Activated T-helper 1 cell treated with anti-CD3 and anti-CD28 coated beads, Interleukin-12 subunit alpha, Interleukin-12 subunit beta, Interleukin-2, Interleukin-4 antibody, amounts not matched to agents 30 ng/mL and 10 ng/mL and 1 ng/mL, durations not matched to agents 14 hours and 24 hours and 36 hours (primary cell): ENCODE measurements around the gene CNKSR2. TPM values are rescaled to one million over a fixed set of nuclear protein-coding genes. Genes with fewer than 3 reads are reported as not detected.

Experiments
- DNase-seq: peaks from one replicate; pipeline ENCODE4 v3.0.0; 2021; ENCODE audit warnings: low spot score
- H3K27ac Mint-ChIP-seq: one replicate; pipeline ENCODE4 v1.8.0; 2021; ENCODE audit warnings: mild to moderate bottlenecking, mixed read lengths
- H3K27me3 Mint-ChIP-seq: one replicate; pipeline ENCODE4 v1.8.0; 2022; ENCODE audit warnings: mild to moderate bottlenecking, moderate library complexity, mixed read lengths; ENCODE audit not compliant: insufficient read depth
- H3K36me3 Mint-ChIP-seq: one replicate; pipeline ENCODE4 v1.8.0; 2021; ENCODE audit warnings: low read depth, mixed read lengths
- H3K4me1 Mint-ChIP-seq: one replicate; pipeline ENCODE4 v1.8.0; 2021; ENCODE audit warnings: low read depth, mixed read lengths
- H3K4me3 Mint-ChIP-seq: one replicate; pipeline ENCODE4 v1.8.0; 2021; ENCODE audit warnings: mild to moderate bottlenecking, moderate library complexity, mixed read lengths
- H3K9me3 Mint-ChIP-seq: one replicate; pipeline ENCODE4 v1.8.0; 2021; ENCODE audit warnings: mixed read lengths
- intact Hi-C: fragments of 100-400 bp; cut with micrococcal nuclease; formaldehyde crosslinking; loops from one replicate; pipeline ENCODE4 v1.15.1; 2024
- total RNA-seq: library from RNA; stranded (reverse); gene quantifications from 2 replicates; pipeline ENCODE4 v1.2.3, GENCODE V29; 2022

CNKSR2 gene
- total RNA-seq, 1 donor from 2014 or later, result 7.4 TPM

DNA sequence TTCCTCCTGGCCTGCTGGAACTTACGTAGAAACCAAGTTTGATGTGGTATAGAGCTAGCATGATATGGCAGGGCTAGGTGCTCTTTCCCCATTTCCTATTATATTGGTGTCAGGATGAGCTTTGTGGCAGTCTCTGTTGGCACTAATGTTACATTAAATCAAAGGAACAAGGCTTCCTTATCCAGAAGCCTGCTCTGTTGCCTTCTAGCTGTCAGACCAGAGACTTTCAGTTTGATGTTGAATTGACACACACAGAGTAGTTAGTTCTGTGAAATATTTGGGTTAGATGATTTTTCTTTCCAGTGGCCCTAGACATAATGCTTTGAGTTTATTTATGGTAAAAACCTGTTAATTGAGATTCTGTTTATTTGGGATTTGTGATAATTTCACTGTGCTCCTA lies 10.0 kb downstream of the CNKSR2 start:
- Mint-ChIP-seq H3K27me3 (no peaks in the 10 kb centered on the region), H3K9me3 (no peaks in the 10 kb centered on the region), H3K27ac (no peak overlapping the region), H3K4me3 (no peak overlapping the region), H3K4me1 (no peaks in the 10 kb centered on the region), H3K36me3 (no peaks in the 10 kb centered on the region)
- DNase-seq, result no peak
- intact Hi-C loops, result no loop called here

DNA sequence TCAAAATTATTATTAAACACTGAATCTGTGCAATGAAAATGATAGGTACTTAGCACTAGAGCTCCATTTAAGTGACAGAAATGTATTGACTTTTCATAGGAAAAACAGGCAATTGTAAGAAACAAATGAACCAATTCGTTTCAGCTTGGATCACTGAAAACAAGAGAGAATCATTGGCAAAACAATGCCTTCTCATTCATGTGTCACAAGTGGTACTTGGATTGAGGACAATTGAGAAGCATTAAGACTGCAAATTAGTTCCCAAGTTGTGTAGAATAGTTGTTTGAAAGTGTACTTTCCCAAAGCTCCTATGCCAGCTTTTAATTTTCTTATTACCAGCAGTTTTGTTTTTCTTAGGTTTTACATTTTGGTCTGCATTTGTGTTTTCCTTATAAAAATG lies 20.6 kb downstream of the CNKSR2 start:
- Mint-ChIP-seq H3K4me1 (no peaks in the 10 kb centered on the region), H3K9me3 (peaks cover 6% of the 10 kb centered on the region), H3K27ac (no peak overlapping the region), H3K27me3 (no peaks in the 10 kb centered on the region), H3K4me3 (no peak overlapping the region), H3K36me3 (peaks cover 4% of the 10 kb centered on the region)
- intact Hi-C loops, result no loop called here
- no peak for DNase-seq

DNA sequence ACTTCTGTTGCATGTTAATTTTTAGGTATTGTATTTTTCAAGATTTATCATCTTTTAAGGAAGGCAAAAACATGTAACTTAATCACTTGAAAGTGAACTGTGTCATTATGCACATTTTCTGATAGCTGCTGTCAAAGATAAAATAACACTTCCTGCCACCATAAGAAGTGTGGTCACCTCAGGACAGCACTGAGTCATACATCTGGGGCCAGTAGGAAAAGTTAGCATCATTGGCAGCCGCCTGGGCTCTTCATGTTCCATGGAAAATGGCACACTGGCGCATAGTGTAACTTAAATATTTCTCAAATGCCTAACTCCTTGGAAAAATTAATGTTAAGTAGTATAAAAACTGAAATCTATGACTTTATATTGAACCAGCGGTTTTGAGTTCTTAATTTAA lies 24.2 kb downstream of the CNKSR2 start:
- H3K4me3 Mint-ChIP-seq, result no peak overlapping the region
- intact Hi-C loops, result no loop called here
- H3K4me1 Mint-ChIP-seq, result no peaks in the 10 kb centered on the region
- no peaks in the 10 kb centered on the region for H3K27me3 Mint-ChIP-seq
- no peaks in the 10 kb centered on the region for H3K36me3 Mint-ChIP-seq
- H3K27ac Mint-ChIP-seq, result no peak overlapping the region
- no peak for DNase-seq
- no peaks in the 10 kb centered on the region for H3K9me3 Mint-ChIP-seq

DNA sequence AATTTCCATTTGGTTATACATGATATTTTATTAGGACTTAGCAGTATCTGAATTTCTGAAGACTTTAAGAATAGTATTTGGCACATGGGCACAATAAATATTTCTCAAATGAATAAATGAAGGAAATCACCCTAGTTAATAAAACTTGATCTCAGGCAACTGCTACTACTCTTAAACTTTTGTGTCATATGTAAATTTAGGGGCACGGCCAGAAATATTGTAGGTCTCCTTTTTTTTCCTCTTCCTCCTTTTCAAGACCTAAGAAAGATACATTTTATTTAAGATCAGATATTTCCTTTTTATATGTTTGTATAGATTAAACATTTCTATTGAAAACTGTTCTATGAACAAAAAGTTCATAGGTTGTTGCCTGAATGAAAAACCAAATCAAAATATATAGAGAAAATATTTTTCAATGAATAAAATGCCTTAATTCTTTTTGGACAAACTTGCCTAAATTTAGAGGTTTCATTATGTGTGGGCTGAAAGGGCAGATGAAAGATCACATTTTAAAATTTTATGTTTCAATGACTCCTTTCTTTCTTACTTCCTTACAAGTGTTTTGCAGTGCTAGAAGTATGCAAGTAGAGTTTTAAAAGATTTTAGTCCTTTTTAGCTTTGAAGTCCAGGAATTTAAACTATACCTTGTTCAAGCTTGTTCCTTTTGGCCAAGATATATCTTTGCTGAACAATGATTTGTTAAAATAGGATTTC lies 26.3 kb downstream of the CNKSR2 start:
- H3K36me3 Mint-ChIP-seq, result no peaks in the 10 kb centered on the region
- no peak for DNase-seq
- intact Hi-C loops, result no loop called here
- H3K27me3 Mint-ChIP-seq, result no peaks in the 10 kb centered on the region
- no peak overlapping the region for H3K4me3 Mint-ChIP-seq
- H3K9me3 Mint-ChIP-seq, result no peaks in the 10 kb centered on the region
- H3K27ac Mint-ChIP-seq, result no peak overlapping the region
- no peaks in the 10 kb centered on the region for H3K4me1 Mint-ChIP-seq

DNA sequence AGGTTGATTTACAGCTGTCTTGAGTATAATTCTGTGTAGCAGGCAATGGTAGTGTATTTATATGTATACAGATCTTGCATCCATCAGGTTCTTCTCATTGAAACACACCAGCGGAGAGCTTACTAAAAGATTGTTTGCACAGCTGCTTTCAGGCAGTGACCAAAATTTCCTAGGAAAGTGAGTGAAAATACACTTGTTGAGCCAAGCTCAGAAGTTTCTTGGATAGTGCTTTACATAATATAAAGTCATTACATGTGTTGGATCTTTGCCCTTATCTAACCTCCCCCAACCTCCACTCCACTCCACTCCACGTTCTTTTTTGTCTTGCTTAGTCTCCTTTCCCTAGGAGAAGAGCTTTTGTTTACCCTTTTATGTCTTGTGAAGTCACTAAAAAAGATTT lies 34.1 kb downstream of the CNKSR2 start:
- DNase-seq, result no peak
- Mint-ChIP-seq H3K27me3 (no peaks in the 10 kb centered on the region), H3K4me3 (no peak overlapping the region), H3K36me3 (peaks cover 2% of the 10 kb centered on the region), H3K27ac (no peak overlapping the region), H3K9me3 (no peaks in the 10 kb centered on the region), H3K4me1 (no peaks in the 10 kb centered on the region)
- intact Hi-C loops, result no loop called here

DNA sequence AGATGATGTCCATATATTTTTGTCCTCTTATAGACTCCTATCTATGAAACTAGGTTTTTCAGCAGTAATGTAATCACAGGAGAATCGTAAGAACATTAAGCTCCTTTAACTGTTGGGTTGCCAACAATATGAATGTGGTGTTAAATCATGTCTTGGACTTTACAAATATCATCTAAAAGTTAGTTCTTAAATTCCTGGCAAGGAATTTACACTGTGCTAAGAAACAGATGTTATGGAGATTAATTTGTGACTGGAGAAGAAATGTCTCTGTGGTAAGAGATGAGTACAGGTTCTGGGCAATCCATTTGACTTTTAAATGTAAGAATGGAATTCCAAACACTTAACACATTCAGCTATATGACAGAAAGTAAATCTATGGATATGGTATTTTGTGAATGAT lies 34.6 kb downstream of the CNKSR2 start:
- Mint-ChIP-seq H3K27ac (no peak overlapping the region), H3K36me3 (peaks cover 2% of the 10 kb centered on the region), H3K4me3 (no peak overlapping the region), H3K4me1 (no peaks in the 10 kb centered on the region), H3K9me3 (no peaks in the 10 kb centered on the region), H3K27me3 (no peaks in the 10 kb centered on the region)
- DNase-seq, result no peak
- intact Hi-C loops, result no loop called here

DNA sequence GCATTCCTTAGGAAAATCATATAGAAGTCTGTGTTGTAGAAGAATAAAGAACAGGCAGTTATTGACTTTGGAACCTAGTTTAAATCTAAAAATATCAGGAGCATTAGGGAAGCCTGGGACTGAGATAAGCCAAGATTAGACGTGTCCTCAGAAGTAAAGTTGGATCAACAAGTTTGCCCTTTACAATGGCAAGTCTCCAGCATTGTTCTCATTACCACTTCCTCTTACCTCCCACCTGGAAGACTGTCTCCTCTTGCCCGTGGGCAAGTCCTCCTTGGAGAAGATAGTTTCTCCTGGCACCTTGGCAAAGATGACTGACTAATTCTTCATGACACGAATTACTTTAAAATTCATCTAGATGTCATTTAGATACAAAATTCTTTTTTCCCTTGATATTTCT lies 37.8 kb downstream of the CNKSR2 start:
- Mint-ChIP-seq H3K4me1 (no peaks in the 10 kb centered on the region), H3K4me3 (no peak overlapping the region), H3K27me3 (no peaks in the 10 kb centered on the region), H3K27ac (no peak overlapping the region), H3K36me3 (peaks cover 2% of the 10 kb centered on the region), H3K9me3 (peaks cover 6% of the 10 kb centered on the region)
- no peak for DNase-seq
- intact Hi-C loops, result no loop called here

DNA sequence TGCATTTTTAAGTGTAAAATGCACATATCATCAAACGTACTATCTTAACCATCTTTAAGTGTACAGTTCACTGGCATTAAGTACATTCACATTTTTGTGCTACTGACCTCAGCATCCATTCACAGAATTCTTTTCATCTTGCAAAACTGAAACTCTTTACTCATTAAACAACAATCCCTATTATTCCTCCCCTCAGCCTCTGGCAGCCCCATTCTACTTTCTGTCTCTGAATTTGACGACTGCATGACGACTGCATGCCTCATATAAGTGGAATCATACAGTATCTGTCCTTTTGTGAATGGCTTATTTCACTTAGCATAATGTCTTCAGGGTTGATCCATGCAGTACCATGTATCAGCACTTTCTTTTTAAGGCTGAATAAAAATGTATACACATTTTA lies 38.7 kb downstream of the CNKSR2 start:
- no peak for DNase-seq
- intact Hi-C loops, result no loop called here
- H3K9me3 Mint-ChIP-seq, result peaks cover 11% of the 10 kb centered on the region
- no peak overlapping the region for H3K4me3 Mint-ChIP-seq
- peaks cover 2% of the 10 kb centered on the region for H3K36me3 Mint-ChIP-seq
- no peaks in the 10 kb centered on the region for H3K4me1 Mint-ChIP-seq
- H3K27me3 Mint-ChIP-seq, result no peaks in the 10 kb centered on the region
- H3K27ac Mint-ChIP-seq, result no peak overlapping the region

DNA sequence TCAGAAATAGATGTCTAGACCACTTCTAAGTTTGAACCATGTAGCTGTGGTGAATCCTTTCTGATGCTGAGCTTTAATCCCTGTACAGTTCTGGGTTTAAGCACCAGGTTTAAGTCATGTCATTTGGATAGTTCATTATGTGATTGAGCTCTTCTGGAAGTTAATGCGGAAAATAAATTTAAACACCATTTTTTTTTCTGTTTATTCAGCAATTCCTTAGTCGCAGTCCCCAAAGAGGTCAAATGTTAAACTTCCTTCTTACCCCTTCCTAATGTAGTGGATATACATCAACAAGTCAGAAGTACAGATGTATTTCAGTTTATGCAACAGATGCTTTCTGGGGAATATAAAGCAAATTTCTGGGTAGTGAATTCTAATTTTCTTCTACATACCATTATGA lies 52.9 kb downstream of the CNKSR2 start:
- Mint-ChIP-seq H3K27ac (no peak overlapping the region), H3K4me1 (no peaks in the 10 kb centered on the region), H3K4me3 (no peak overlapping the region), H3K27me3 (no peaks in the 10 kb centered on the region), H3K36me3 (peaks cover 2% of the 10 kb centered on the region), H3K9me3 (no peaks in the 10 kb centered on the region)
- DNase-seq, result no peak
- intact Hi-C loops, result no loop called here

DNA sequence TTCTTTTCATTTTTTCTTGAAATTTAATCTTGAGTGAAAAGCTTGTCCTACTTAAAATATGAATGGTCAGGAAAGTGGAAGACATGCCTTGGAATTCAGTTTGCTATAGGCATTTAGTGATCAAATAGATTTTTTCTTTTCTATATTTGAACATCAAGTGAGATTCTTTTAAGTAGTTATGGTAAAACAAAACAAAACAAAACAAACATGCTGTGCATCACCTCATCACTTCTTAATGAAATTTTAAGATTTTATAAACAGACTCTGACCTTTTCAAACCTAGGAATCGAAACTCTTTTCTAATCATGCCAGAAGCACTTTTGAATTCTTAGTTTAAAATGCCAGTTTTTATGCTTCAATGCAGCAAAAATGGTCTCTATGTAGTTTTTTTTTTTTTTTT lies 62.8 kb downstream of the CNKSR2 start:
- no peak for DNase-seq
- Mint-ChIP-seq H3K4me1 (peaks cover 14% of the 10 kb centered on the region), H3K4me3 (no peak overlapping the region), H3K27me3 (no peaks in the 10 kb centered on the region), H3K9me3 (no peaks in the 10 kb centered on the region), H3K36me3 (no peaks in the 10 kb centered on the region), H3K27ac (no peak overlapping the region)
- intact Hi-C loops, result no loop called here

DNA sequence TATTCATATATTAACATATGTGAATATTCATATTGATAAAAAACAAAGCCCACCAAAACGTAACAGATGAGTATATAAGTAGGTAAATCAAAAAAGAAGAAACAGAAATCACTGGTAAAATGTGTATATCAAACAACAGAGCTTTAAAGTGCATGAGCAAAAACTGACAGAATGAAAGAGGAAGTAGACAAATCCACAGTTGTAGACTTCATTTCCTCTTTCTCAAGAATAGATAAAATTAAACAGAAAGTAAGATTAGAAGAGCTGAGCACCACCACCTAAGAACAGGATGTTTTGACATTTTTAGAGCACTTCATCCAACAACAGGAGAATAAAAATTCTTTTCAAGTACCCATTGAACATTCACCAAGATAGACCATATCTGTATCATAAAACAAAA lies 64.6 kb downstream of the CNKSR2 start:
- no peak for DNase-seq
- peak overlapping the region; percentile 77 for H3K27ac Mint-ChIP-seq
- H3K4me1 Mint-ChIP-seq, result peaks cover 14% of the 10 kb centered on the region
- no peaks in the 10 kb centered on the region for H3K36me3 Mint-ChIP-seq
- H3K4me3 Mint-ChIP-seq, result peak overlapping the region; percentile 57
- intact Hi-C loops, result loop anchor here (2.0 kb wide), 1 partner anchor 64 kb away; the partner anchor contains the start of gene CNKSR2
- H3K9me3 Mint-ChIP-seq, result no peaks in the 10 kb centered on the region
- H3K27me3 Mint-ChIP-seq, result no peaks in the 10 kb centered on the region

DNA sequence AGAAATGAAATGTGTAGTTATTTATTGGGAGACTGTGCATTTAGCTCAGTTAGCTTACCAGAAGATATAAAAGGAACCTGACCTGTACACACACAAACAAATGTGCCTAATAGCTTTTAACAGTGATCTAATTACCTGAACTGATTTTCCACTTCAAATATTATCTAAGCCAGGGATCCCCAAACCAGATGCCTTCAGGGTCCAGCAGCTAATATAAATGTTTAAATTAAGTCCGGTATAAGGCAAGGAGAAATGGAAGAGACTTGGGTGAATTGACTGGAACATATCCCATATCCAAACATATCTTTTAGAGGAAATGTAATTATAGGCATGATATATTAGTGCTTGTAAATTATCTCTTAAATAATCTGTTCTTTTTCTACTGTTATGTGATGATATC lies 66.7 kb downstream of the CNKSR2 start:
- H3K27ac Mint-ChIP-seq, result no peak overlapping the region
- H3K4me1 Mint-ChIP-seq, result peaks cover 14% of the 10 kb centered on the region
- no peak for DNase-seq
- no peak overlapping the region for H3K4me3 Mint-ChIP-seq
- no peaks in the 10 kb centered on the region for H3K27me3 Mint-ChIP-seq
- no peaks in the 10 kb centered on the region for H3K9me3 Mint-ChIP-seq
- intact Hi-C loops, result no loop called here
- H3K36me3 Mint-ChIP-seq, result no peaks in the 10 kb centered on the region

DNA sequence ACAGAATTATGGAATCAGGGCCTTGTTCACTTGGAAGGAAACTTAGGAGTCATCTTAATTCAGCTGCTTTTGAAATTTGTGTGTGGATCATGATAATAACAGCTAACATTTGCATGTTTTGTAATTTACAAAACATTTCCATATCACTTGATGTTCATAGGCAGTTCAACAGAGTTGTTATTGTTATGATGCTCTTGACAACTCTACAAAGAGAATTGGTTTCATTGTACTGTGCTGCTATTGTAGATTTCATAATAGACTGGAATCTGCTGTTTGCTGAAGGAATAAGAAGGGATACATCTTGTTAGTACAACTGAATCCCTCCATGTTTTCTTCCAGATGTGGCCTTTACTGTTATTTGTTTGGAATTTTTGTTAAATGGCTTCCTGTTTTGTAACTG lies 83.5 kb downstream of the CNKSR2 start:
- H3K9me3 Mint-ChIP-seq, result no peaks in the 10 kb centered on the region
- intact Hi-C loops, result no loop called here
- no peaks in the 10 kb centered on the region for H3K27me3 Mint-ChIP-seq
- H3K4me1 Mint-ChIP-seq, result no peaks in the 10 kb centered on the region
- no peaks in the 10 kb centered on the region for H3K36me3 Mint-ChIP-seq
- H3K4me3 Mint-ChIP-seq, result no peak overlapping the region
- no peak overlapping the region for H3K27ac Mint-ChIP-seq
- no peak for DNase-seq

DNA sequence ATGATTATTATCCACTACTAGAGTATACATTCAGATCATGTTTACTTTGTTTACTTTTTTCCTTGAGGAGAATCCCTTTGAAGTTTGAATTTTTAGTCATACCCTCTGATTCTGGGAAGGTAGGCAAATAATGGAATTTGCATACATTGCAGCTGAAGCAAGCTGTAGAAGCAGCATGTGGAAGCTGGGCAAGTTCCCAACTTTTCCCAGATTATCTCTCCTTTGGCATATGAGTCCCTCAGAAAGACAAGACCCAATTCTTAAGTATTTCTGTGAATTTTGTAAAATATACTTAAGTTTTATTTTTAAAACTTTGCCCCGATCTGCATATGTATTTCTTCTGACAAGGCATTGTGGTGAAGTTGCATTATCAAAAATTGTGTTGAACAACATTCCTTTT lies 94.9 kb downstream of the CNKSR2 start:
- Mint-ChIP-seq H3K27ac (no peak overlapping the region), H3K4me1 (no peaks in the 10 kb centered on the region), H3K4me3 (no peak overlapping the region), H3K27me3 (no peaks in the 10 kb centered on the region), H3K9me3 (no peaks in the 10 kb centered on the region), H3K36me3 (no peaks in the 10 kb centered on the region)
- intact Hi-C loops, result no loop called here
- no peak for DNase-seq
